NT2/D1 (cell line): Measurements from ENCODE around the gene LCP2.

Experiments
- DNase-seq: peaks from one replicate; pipeline ENCODE4 v3.0.0-alpha.2; 2011; ENCODE audit warnings: low read depth, low spot score
- H3K27me3 ChIP-seq: 2 replicates; pipeline ENCODE4 v1.6.0; 2011; ENCODE audit warnings: mild to moderate bottlenecking; ENCODE audit not compliant: insufficient read length, insufficient read depth
- H3K36me3 ChIP-seq: 2 replicates; pipeline ENCODE4 v1.6.1; 2011; ENCODE audit warnings: mild to moderate bottlenecking, low read length, mixed read lengths; ENCODE audit not compliant: insufficient read depth, insufficient read length
- H3K4me1 ChIP-seq: 2 replicates; pipeline ENCODE4 v1.5.1; 2011; ENCODE audit not compliant: insufficient read depth, insufficient read length
- H3K4me3 ChIP-seq: 2 replicates; pipeline ENCODE4 v1.5.1; 2011; ENCODE audit warnings: low read depth; ENCODE audit not compliant: insufficient read length
- H3K9ac ChIP-seq: 2 replicates; pipeline ENCODE4 v1.6.0; 2011; ENCODE audit warnings: low read depth; ENCODE audit not compliant: insufficient read length
- H3K9me3 ChIP-seq: 2 replicates; pipeline ENCODE4 v1.5.1; 2011; ENCODE audit warnings: mild to moderate bottlenecking, low read length; ENCODE audit not compliant: insufficient read depth
- SUZ12 ChIP-seq: IDR thresholded peaks from 2 replicates; pipeline ENCODE4 v1.6.1; 2011; ENCODE audit not compliant: insufficient read length, insufficient read depth; ENCODE audit errors: extremely low read depth
- YY1 ChIP-seq: IDR thresholded peaks from 2 replicates; pipeline ENCODE4 v1.6.1; 2011; ENCODE audit not compliant: insufficient read length, insufficient read depth
- ZNF274 ChIP-seq: IDR thresholded peaks from 2 replicates; pipeline ENCODE4 v1.6.1; 2011; ENCODE audit warnings: mild to moderate bottlenecking, low read depth, low read length

The LCP2 gene

DNA sequence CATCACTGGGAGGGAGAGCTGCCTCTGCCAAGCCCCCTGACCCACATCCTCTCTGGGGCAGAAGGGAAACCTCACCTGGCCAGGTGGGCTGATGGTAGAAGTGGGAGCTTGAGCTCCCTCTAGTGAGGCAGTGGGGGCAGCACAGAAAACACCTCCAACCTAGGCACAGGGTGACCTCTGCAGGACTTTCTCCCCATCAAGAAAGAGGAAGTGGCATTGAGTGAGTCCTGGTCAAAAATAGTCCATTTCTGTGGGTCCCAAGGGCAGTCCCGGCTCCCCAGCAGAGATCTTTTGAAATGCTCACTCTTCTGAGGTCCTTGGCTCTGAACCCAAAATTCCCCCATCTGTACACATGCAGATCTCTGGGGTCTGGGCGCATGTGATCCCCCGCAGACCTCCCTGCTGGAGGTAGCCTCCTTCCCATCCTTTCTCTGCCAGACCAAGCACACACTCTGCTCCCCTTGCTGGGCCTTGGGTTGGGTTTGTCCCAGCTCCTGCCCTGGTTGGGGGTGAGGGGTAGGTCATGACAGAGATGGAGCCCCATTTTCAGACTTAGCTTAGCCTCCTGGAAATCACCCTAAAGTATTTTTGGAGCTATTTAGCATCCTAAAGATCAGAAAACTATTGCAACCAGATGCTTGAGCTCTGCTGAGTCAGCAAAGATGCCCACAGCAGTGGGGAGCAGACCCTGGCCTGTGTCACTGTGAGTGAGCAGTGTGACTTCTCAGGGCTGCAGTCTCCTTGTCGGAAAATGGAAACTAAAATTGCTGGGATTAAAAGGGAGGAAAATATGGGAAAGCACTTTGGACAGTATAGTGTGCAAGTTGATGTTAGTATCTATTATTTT lies 41.6 kb upstream of the LCP2 start:
- Histone ChIP-seq H3K4me3 (no peak overlapping the region), H3K9me3 (peaks cover 14% of the 10 kb centered on the region), H3K36me3 (no peaks in the 10 kb centered on the region), H3K9ac (no peak overlapping the region), H3K4me1 (peaks cover 6% of the 10 kb centered on the region), H3K27me3 (no peaks in the 10 kb centered on the region)
- TF ChIP-seq SUZ12 (no peak), YY1 (no peak), ZNF274 (no peak)
- no peak for DNase-seq

DNA sequence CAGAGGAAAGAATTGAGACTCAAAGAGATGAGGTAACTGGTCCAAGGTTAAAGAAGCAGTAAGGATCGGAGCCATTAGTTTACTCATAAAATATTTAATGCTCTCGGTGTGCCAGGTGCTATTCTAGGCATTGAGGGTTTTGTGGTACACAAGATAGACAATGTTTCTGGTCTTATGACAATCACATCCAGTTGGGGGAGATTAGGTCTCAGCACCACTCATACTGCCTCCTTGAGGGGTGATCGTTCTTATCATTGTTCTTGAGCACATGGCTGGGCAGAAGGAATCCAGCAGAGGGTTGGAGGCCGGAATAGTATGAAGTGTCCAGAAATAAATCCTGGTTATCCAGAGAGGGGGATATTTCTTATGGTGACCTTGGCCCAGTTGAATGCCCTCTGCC lies 40.7 kb upstream of the LCP2 start:
- no peaks in the 10 kb centered on the region for H3K27me3 ChIP-seq
- no peak overlapping the region for H3K4me3 ChIP-seq
- no peak overlapping the region for H3K9ac ChIP-seq
- H3K9me3 ChIP-seq = peaks cover 14% of the 10 kb centered on the region
- peaks cover 7% of the 10 kb centered on the region for H3K4me1 ChIP-seq
- no peak for DNase-seq
- no peaks in the 10 kb centered on the region for H3K36me3 ChIP-seq
- TF ChIP-seq ZNF274 = no peak

- TF ChIP-seq YY1 (no peak), SUZ12 (no peak), ZNF274 (no peak)
- Histone ChIP-seq H3K9me3 (peaks cover 14% of the 10 kb centered on the region), H3K27me3 (no peaks in the 10 kb centered on the region), H3K4me3 (no peak overlapping the region), H3K4me1 (peaks cover 12% of the 10 kb centered on the region), H3K9ac (no peak overlapping the region), H3K36me3 (no peaks in the 10 kb centered on the region)
- DNase-seq = no peak
These were observed 39.6 kb upstream of the LCP2 start for GRCh38 chr5:170337045-170337733.

GRCh38 chr5:170336065-170336464 lies 38.5 kb upstream of the LCP2 start:
- no peak for DNase-seq
- Histone ChIP-seq H3K9ac (no peak overlapping the region), H3K36me3 (no peaks in the 10 kb centered on the region), H3K4me1 (peaks cover 12% of the 10 kb centered on the region), H3K27me3 (no peaks in the 10 kb centered on the region), H3K9me3 (peaks cover 4% of the 10 kb centered on the region), H3K4me3 (no peak overlapping the region)
- no peak for TF ChIP-seq SUZ12
- TF ChIP-seq ZNF274 = no peak
- no peak for TF ChIP-seq YY1

GRCh38 chr5:170334626-170335025 lies 37.0 kb upstream of the LCP2 start:
- Histone ChIP-seq H3K9me3 (no peaks in the 10 kb centered on the region), H3K4me1 (peaks cover 9% of the 10 kb centered on the region), H3K36me3 (no peaks in the 10 kb centered on the region), H3K4me3 (no peak overlapping the region), H3K9ac (no peak overlapping the region), H3K27me3 (no peaks in the 10 kb centered on the region)
- DNase-seq = no peak
- TF ChIP-seq SUZ12 (no peak), YY1 (no peak), ZNF274 (no peak)

GRCh38 chr5:170333161-170333910 lies 35.8 kb upstream of the LCP2 start:
- no peaks in the 10 kb centered on the region for H3K36me3 ChIP-seq
- H3K9ac ChIP-seq = peak overlapping the region; percentile 61
- H3K9me3 ChIP-seq = no peaks in the 10 kb centered on the region
- no peak for TF ChIP-seq SUZ12
- peak; percentile 71 for DNase-seq
- no peaks in the 10 kb centered on the region for H3K27me3 ChIP-seq
- peak overlapping the region; percentile 11 for H3K4me3 ChIP-seq
- peaks cover 9% of the 10 kb centered on the region for H3K4me1 ChIP-seq

GRCh38 chr5:170332058-170332457 lies 34.5 kb upstream of the LCP2 start:
- no peaks in the 10 kb centered on the region for H3K9me3 ChIP-seq
- no peak for DNase-seq
- H3K27me3 ChIP-seq = no peaks in the 10 kb centered on the region
- TF ChIP-seq YY1 = no peak
- no peak for TF ChIP-seq SUZ12
- no peak for TF ChIP-seq ZNF274
- no peak overlapping the region for H3K9ac ChIP-seq
- peaks cover 9% of the 10 kb centered on the region for H3K4me1 ChIP-seq
- no peaks in the 10 kb centered on the region for H3K36me3 ChIP-seq
- H3K4me3 ChIP-seq = no peak overlapping the region
